Measurements from ENCODE around the gene NEK10.

The NEK10 gene

DNA sequence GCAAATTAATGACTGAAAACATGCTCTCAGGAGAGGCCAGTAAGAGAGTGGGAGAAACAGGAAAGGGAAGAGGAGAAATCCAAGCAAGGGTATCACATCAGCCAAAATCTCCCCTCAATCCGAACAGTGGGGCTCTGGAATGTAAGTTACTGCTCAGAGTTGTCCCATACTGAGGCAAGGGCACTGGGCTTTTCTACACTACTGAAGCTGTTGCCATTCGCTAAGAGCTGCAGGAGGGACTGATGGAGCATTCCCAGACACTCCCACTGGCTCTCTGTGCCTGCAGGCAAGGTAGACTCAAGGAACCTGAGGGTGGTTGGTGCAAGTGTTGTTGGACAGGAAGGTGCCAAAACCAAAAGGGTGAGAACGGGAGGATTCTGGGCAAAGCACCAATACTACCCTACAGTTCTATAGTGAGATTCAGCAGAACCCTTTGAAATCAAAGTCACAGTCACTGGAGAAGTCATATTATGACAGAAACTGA lies 46.1 kb downstream of the NEK10 start:
- no peak for DNase-seq
- Histone ChIP-seq H4K20me1 (ENCODE audit: insufficient read depth, low read length) (no peaks in the 10 kb centered on the region), H3K4me3 (ENCODE audit: low read length) (no peak overlapping the region), H3K9me3 (replicated peaks; ENCODE audit: insufficient read depth, low read length) (no peaks in the 10 kb centered on the region), H3K9ac (ENCODE audit: low read length) (no peak overlapping the region), H3K9me2 (replicated peaks; ENCODE audit: insufficient read depth, low read length) (no peaks in the 10 kb centered on the region), H3K79me2 (ENCODE audit: low read length) (no peaks in the 10 kb centered on the region), H3F3A (ENCODE audit: insufficient read depth, low read length) (no peaks in the 10 kb centered on the region), H3K27ac (ENCODE audit: low read length) (no peak overlapping the region), H3K27me3 (replicated peaks; ENCODE audit: insufficient read depth, low read length) (no peaks in the 10 kb centered on the region), H3K4me2 (ENCODE audit: low read depth, low read length) (no peak overlapping the region), H3K4me1 (ENCODE audit: low read length) (no peaks in the 10 kb centered on the region), H3K36me3 (replicated peaks; ENCODE audit: insufficient read depth, low read length) (no peaks in the 10 kb centered on the region), H2AFZ (ENCODE audit: low read length) (no peak overlapping the region)
- TF ChIP-seq EZH2phosphoT487 (IDR thresholded peaks at IDR 0.05; ENCODE audit: low read length) (no peak), EZH2 (optimal IDR thresholded peaks at IDR 0.05; ENCODE audit: low read depth, low read length) (no peak)
- TF ChIP-seq, protein P1, sequence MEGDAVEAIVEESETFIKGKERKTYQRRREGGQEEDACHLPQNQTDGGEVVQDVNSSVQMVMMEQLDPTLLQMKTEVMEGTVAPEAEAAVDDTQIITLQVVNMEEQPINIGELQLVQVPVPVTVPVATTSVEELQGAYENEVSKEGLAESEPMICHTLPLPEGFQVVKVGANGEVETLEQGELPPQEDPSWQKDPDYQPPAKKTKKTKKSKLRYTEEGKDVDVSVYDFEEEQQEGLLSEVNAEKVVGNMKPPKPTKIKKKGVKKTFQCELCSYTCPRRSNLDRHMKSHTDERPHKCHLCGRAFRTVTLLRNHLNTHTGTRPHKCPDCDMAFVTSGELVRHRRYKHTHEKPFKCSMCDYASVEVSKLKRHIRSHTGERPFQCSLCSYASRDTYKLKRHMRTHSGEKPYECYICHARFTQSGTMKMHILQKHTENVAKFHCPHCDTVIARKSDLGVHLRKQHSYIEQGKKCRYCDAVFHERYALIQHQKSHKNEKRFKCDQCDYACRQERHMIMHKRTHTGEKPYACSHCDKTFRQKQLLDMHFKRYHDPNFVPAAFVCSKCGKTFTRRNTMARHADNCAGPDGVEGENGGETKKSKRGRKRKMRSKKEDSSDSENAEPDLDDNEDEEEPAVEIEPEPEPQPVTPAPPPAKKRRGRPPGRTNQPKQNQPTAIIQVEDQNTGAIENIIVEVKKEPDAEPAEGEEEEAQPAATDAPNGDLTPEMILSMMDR (IDR thresholded peaks at IDR 0.05; ENCODE audit: low read length), result no peak

DNA sequence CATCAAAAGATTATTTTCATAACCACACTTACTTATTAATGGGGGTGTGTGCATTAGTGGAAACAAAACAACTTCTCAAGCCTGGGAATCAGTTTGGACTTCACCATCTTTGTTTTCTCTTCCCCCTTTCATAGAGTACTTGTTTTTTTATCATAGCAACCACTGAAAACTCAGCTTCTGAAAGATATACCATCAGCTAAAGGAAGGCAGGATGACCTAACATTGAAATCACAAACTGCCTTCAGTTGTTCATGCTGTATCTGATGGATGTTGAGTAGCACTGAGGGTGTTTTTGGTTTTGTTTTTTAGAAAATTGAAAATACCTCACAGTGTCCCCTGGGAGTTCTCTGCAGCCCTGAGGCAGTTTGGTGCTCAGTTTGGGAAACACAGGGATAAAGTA lies 46.5 kb downstream of the NEK10 start:
- DNase-seq, result no peak
- H3K4me1 ChIP-seq (ENCODE audit: low read length), result no peaks in the 10 kb centered on the region
- no peaks in the 10 kb centered on the region for H3F3A ChIP-seq (ENCODE audit: insufficient read depth, low read length)
- TF ChIP-seq EZH2phosphoT487 (IDR thresholded peaks at IDR 0.05; ENCODE audit: low read length) (no peak), EZH2 (optimal IDR thresholded peaks at IDR 0.05; ENCODE audit: low read depth, low read length) (no peak)
- TF ChIP-seq, protein P1 (IDR thresholded peaks at IDR 0.05; ENCODE audit: low read length), result no peak
- no peak overlapping the region for H3K4me2 ChIP-seq (ENCODE audit: low read depth, low read length)
- H2AFZ ChIP-seq (ENCODE audit: low read length), result no peak overlapping the region
- H3K27ac ChIP-seq (ENCODE audit: low read length), result no peak overlapping the region
- H3K36me3 ChIP-seq (replicated peaks; ENCODE audit: insufficient read depth, low read length), result no peaks in the 10 kb centered on the region
- no peaks in the 10 kb centered on the region for H3K9me3 ChIP-seq (replicated peaks; ENCODE audit: insufficient read depth, low read length)
- no peaks in the 10 kb centered on the region for H4K20me1 ChIP-seq (ENCODE audit: insufficient read depth, low read length)
- H3K79me2 ChIP-seq (ENCODE audit: low read length), result no peaks in the 10 kb centered on the region
- no peaks in the 10 kb centered on the region for H3K27me3 ChIP-seq (replicated peaks; ENCODE audit: insufficient read depth, low read length)
- H3K9me2 ChIP-seq (replicated peaks; ENCODE audit: insufficient read depth, low read length), result no peaks in the 10 kb centered on the region
- no peak overlapping the region for H3K9ac ChIP-seq (ENCODE audit: low read length)
- no peak overlapping the region for H3K4me3 ChIP-seq (ENCODE audit: low read length)

DNA sequence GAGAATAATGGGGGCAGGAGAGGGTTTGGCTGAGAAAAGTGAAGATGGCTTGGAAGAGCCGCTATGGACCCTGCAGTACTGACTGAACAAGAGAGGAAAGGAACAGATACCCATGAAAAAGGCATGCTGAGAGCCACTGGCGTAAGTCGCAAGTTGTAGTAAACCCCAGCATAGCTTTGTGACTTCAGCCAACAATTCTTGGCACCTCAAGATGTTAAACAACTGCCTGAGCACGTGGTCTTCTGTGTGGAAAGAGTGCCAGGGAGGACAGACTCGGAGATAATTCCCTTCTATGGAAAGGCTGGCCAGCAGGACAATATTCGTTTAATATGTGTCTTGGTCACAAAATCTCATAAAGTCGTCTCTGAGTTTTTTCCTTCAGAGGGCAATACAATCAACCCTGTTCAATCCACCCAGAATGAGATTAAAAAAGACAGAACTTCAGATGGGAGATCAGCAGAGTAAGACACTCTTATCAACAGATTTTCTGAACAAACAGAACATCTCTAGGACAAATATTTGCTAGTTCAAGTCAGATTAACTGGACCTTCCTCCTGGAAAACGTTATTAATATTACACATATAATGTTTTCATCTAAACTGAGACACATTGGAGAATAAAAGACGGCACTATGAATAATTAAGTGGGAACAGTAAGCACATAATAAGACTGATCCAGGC lies 49.2 kb downstream of the NEK10 start:
- H3K27ac ChIP-seq (ENCODE audit: low read length), result no peak overlapping the region
- H3K36me3 ChIP-seq (replicated peaks; ENCODE audit: insufficient read depth, low read length), result no peaks in the 10 kb centered on the region
- no peaks in the 10 kb centered on the region for H4K20me1 ChIP-seq (ENCODE audit: insufficient read depth, low read length)
- DNase-seq, result no peak
- H2AFZ ChIP-seq (ENCODE audit: low read length), result no peak overlapping the region
- TF ChIP-seq EZH2phosphoT487 (IDR thresholded peaks at IDR 0.05; ENCODE audit: low read length), result no peak
- TF ChIP-seq, protein P1 (IDR thresholded peaks at IDR 0.05; ENCODE audit: low read length), result no peak
- no peak for TF ChIP-seq EZH2 (optimal IDR thresholded peaks at IDR 0.05; ENCODE audit: low read depth, low read length)
- H3K79me2 ChIP-seq (ENCODE audit: low read length), result no peaks in the 10 kb centered on the region
- H3F3A ChIP-seq (ENCODE audit: insufficient read depth, low read length), result no peaks in the 10 kb centered on the region
- no peaks in the 10 kb centered on the region for H3K9me3 ChIP-seq (replicated peaks; ENCODE audit: insufficient read depth, low read length)
- H3K9ac ChIP-seq (ENCODE audit: low read length), result no peak overlapping the region
- no peak overlapping the region for H3K4me3 ChIP-seq (ENCODE audit: low read length)
- H3K27me3 ChIP-seq (replicated peaks; ENCODE audit: insufficient read depth, low read length), result no peaks in the 10 kb centered on the region
- H3K4me2 ChIP-seq (ENCODE audit: low read depth, low read length), result no peak overlapping the region
- H3K9me2 ChIP-seq (replicated peaks; ENCODE audit: insufficient read depth, low read length), result no peaks in the 10 kb centered on the region
- no peaks in the 10 kb centered on the region for H3K4me1 ChIP-seq (ENCODE audit: low read length)

Data from MM.1S (cell line).